ENCODE data around the gene NEK6.

The NEK6 gene

GRCh38 chr9:124357721-124358361, 100.1 kb downstream of the NEK6 start:
- DNase-seq = no peak

- DNase-seq = no peak
Observed at GRCh38 chr9:124358631-124359030, 100.9 kb downstream of the NEK6 start.

- no peak for DNase-seq
Observed at GRCh38 chr9:124359426-124359825, 101.7 kb downstream of the NEK6 start.

GRCh38 chr9:124359855-124360678, 102.3 kb downstream of the NEK6 start:
- DNase-seq = no peak

- no peak for DNase-seq
Observed at GRCh38 chr9:124361128-124361527, 103.4 kb downstream of the NEK6 start.

GRCh38 chr9:124363326-124364096, 105.8 kb downstream of the NEK6 start:
- DNase-seq = no peak

GRCh38 chr9:124364141-124364540, 106.4 kb downstream of the NEK6 start:
- no peak for DNase-seq

- DNase-seq = no peak
Observed at GRCh38 chr9:124365036-124365435, 107.3 kb downstream of the NEK6 start.

GRCh38 chr9:124366476-124367220, 108.9 kb downstream of the NEK6 start:
- DNase-seq = no peak

GRCh38 chr9:124368692-124369091, 110.9 kb downstream of the NEK6 start:
- no peak for DNase-seq

- no peak for DNase-seq
Observed at GRCh38 chr9:124369231-124369797, 111.6 kb downstream of the NEK6 start.

- DNase-seq = no peak
Observed at GRCh38 chr9:124370896-124371582, 113.3 kb downstream of the NEK6 start.

GRCh38 chr9:124372038-124372437, 114.3 kb downstream of the NEK6 start:
- DNase-seq = no peak

- no peak for DNase-seq
Observed at GRCh38 chr9:124373386-124373785, 115.6 kb downstream of the NEK6 start.

GRCh38 chr9:124373851-124374250, 116.1 kb downstream of the NEK6 start:
- no peak for DNase-seq

- no peak for DNase-seq
Observed at GRCh38 chr9:124375726-124376125, 118.0 kb downstream of the NEK6 start.

GRCh38 chr9:124376329-124376728, 118.6 kb downstream of the NEK6 start:
- DNase-seq = no peak

GRCh38 chr9:124377551-124378406, 120.0 kb downstream of the NEK6 start:
- DNase-seq = no peak

GRCh38 chr9:124381170-124381945, 123.6 kb downstream of the NEK6 start:
- DNase-seq = no peak

- no peak for DNase-seq
Observed at GRCh38 chr9:124384210-124384609, 126.5 kb downstream of the NEK6 start.
